GM06990 (cell line): Measurements from ENCODE around the gene TTLL6.
"Not testable (repeated sequence)": the region's sequence is repeated elsewhere in the genome, so short reads cannot be mapped to it uniquely, and the experiment has no call there.

Source experiments
- DNase-seq: peaks from one replicate; pipeline ENCODE4 v3.0.0-alpha.2; 2011; ENCODE audit not compliant: insufficient read length; ENCODE audit errors: extremely low read depth
- H3K27me3 ChIP-seq: replicated peaks from 2 replicates; pipeline ENCODE4 v1.6.0; 2011; ENCODE audit warnings: low read length; ENCODE audit not compliant: control insufficient read depth, insufficient read depth
- H3K36me3 ChIP-seq: 2 replicates; pipeline ENCODE4 v1.5.1; 2011; ENCODE audit warnings: low read length; ENCODE audit not compliant: control insufficient read depth, insufficient read depth
- H3K4me3 ChIP-seq: replicated peaks from 2 replicates; pipeline ENCODE4 v1.5.1; 2011; ENCODE audit warnings: low read depth, mild to moderate bottlenecking, control low read depth, low read length
- CTCF ChIP-seq: IDR thresholded peaks from 2 replicates; pipeline ENCODE4 v1.5.1; 2011; ENCODE audit warnings: low read length, control low read depth, mild to moderate bottlenecking, inconsistent platforms; ENCODE audit not compliant: insufficient read depth, poor library complexity, severe bottlenecking

TTLL6 gene

GRCh38 chr17:48850792-48851323, 33.8 kb upstream of the TTLL6 start:
- TF ChIP-seq CTCF, result no peak
- Histone ChIP-seq H3K4me3 (no peak overlapping the region), H3K36me3 (peaks cover 8% of the 10 kb centered on the region), H3K27me3 (no peaks in the 10 kb centered on the region)
- no peak for DNase-seq

- Histone ChIP-seq H3K36me3 (peaks cover 6% of the 10 kb centered on the region), H3K4me3 (no peak overlapping the region), H3K27me3 (no peaks in the 10 kb centered on the region)
- no peak for DNase-seq
- TF ChIP-seq CTCF, result no peak
Measured at GRCh38 chr17:48843187-48843900, 26.3 kb upstream of the TTLL6 start.

GRCh38 chr17:48842746-48843145, 25.7 kb upstream of the TTLL6 start:
- DNase-seq, result no peak
- H3K4me3 ChIP-seq, result no peak overlapping the region
- H3K36me3 ChIP-seq, result peaks cover 6% of the 10 kb centered on the region
- TF ChIP-seq CTCF, result no peak
- no peaks in the 10 kb centered on the region for H3K27me3 ChIP-seq

GRCh38 chr17:48841395-48841831, 24.4 kb upstream of the TTLL6 start:
- H3K4me3 ChIP-seq, result peak overlapping the region; percentile 29

GRCh38 chr17:48840441-48840840, 23.4 kb upstream of the TTLL6 start:
- no peak for DNase-seq
- Histone ChIP-seq H3K4me3 (no peak overlapping the region), H3K27me3 (no peaks in the 10 kb centered on the region), H3K36me3 (peaks cover 3% of the 10 kb centered on the region)
- TF ChIP-seq CTCF, result no peak

More at GRCh38 chr17:48841395-48841831, 24.4 kb upstream of the TTLL6 start:
- peak; percentile 39 for DNase-seq
- H3K27me3 ChIP-seq, result no peaks in the 10 kb centered on the region
- peaks cover 6% of the 10 kb centered on the region for H3K36me3 ChIP-seq
- no peak for TF ChIP-seq CTCF

- H3K27me3 ChIP-seq, H3K36me3 ChIP-seq: not testable (repeated sequence)
- DNase-seq, result peak; percentile 67
- peak overlapping the region; percentile 33 for H3K4me3 ChIP-seq
Measured at GRCh38 chr17:48837458-48837857, 20.4 kb upstream of the TTLL6 start.
